ENCODE measurements around the gene FOXN3.

The FOXN3 gene

DNA sequence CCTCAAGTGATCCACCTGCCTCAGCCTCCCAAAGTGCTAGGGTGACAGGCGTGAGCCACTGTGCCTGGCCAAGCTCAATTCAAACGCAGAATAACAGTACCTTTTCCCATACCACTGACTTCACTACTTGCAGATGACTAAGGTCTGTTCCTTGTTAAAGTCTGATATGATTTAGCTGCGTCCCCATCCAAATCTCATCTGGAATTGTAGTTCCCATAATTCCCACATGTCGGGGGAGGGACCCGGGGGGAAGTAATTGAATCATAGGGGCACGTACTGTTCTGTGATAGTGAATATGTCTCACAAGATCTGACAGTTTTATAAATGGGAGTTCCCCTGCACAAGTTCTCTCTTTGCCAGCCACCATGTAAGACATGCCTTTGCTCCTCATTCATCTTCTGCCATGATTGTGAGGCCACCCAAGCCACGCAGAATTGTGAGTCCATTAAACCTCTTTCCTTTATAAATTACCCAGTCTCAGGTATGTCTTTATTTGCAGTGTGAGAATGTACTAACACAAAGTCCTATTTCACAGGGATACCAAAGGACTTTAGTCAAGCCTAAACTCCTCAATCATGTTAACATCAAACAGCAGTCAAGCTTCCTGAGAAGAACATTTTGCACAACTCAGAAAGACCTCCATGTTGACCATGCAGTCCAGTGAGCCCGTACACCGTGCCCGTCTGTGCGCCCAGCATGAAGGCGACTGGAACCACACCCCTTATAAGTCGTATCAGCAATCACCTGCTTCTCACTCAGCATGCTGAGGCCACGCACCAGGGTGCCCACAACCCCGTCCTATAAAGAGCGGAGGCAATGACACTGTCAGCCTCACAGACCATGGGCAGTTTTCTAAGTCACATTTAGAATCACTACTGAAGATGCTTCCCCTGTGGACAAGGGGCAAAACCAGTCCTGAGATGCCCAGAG, 36.9 kb downstream of the FOXN3 start:
- no peak for DNase-seq

DNA sequence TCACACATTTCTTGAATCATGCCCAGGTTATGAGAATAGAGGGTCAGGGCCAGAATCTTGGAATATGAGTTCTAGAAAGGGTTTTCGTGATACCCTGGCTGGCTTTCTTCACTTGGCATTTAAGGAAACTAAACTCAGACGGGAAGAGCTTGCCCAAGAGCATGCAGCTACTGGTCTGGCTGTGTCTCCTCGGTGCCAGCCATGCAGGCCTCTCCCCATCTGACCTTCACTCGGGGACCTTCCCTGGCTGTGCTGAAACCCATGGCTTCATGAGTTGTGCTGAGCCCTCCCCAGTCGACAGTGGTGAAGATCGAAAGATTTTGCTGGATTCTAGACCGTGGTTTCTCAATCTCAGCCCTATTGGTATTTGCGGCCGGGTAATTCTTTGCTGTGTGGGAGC, 38.0 kb downstream of the FOXN3 start:
- DNase-seq, result no peak

- DNase-seq, result no peak
These were observed 38.9 kb downstream of the FOXN3 start for GRCh38 chr14:89378119-89378518.

- no peak for DNase-seq
These were observed 39.5 kb downstream of the FOXN3 start for GRCh38 chr14:89377544-89377943.

DNA sequence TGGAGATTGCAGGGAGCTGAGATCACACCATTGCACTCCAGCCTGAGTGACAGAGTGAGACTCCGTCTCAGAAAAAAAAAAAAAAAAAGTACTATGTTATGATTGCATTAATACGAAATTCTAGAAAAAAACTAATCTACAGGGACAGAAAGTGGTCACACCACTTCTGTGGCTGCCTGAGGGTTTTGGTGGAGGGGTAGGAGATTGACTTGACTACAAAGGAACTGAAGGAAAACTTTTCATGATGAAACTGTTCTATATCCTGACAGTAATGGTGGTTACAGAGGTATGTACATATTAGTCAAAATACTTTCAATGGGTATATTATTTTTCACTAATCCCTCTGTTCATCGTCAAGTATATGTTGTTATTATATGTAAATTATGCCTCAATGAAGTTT, 42.1 kb downstream of the FOXN3 start:
- no peak for DNase-seq

GRCh38 chr14:89373185-89373584, 43.8 kb downstream of the FOXN3 start:
- no peak for DNase-seq

DNA sequence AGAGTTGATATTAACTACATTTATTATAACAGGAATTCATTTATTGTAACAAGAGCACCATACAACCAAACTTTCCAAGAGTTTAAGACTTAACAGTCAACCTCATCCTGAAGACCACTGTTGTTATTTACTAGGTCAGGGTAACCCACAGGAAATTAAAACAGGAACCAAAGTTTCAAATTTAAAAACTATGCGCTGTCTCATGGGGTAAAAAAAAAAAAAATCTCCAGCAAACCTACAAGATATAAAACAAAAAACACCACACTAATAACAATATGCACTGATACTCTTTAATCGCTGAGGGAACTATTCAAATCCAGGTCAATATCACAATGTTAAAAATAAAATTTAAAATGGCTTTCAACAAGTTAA, 44.5 kb downstream of the FOXN3 start:
- DNase-seq, result no peak

DNA sequence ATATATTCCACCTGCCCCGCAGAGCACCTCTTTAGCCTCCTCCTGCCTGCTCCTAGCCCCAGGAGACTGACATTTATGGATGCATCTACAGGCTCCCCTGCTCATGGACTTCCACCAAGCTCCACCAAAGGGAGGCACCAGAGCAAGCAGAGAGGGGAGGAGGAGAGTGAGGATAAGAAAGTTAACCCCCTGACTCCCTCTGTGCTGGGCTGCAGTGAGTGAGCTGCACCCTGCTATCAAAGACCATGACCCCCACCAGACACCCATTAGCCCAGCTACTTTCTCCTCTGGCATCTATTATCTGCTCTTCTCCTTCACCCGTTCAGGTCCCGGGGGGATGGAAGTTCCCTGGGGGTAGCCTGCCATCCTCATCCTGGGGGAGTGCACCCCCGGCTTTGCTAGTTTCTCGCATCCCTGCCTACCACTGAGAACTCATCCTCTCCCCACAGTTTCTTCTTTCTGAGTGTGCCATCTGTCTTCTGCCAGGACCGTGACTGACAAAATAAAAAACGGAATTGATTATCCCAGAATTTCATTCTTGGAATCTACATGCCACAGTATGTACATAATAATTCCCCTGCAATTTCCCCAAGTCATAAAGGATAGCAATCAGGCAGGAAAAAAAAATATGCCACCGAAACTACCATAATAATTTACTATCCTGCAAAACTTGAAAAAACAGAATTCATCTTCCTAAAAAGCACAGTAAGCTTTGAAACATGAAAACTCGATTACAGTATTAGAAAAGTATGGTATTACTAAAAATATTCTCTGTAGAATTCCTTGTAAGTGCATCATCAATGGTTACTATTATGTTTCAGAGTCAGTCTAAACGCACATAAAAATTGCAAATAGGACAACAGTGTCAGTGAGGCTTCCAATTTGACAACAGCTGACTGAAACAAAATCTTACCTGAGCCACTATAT, 45.2 kb downstream of the FOXN3 start:
- no peak for DNase-seq

DNA sequence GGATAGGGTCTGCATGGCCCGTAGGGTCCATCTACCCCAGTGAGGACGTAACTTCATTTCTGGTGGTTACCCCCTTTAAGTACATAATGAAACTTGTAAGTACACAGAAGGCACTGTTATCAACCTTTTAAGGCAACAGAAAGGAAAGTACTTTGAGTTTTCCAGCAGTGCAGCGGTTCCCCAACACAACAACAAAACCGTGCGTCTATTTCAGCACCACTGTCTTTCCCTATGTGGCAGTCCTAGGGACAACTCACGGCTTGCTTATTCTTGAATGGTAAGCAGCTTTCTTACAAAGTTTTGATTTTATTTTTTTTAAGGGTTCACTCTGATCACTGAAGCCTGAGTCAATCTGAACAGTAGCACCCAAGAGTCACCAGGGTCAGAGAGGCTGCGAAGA, 46.3 kb downstream of the FOXN3 start:
- DNase-seq, result no peak

DNA sequence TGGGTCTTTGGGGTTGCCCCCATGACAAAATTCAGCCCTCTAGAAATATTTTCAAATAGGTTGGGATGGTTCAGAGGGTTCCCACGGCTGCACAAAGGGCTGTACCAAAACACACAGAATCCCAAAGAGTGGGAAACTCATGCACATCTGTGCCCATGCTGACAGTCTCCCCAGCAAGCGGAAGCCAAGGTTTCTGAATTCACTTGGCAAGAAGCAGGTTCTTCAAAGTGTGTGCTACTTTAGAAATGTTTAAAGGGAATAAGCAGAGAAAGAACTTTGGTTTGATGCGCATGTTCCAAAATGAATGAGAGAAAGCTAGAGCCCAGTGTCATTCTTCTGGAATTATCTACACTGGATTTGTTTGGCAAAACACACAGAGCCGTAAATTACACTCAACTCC, 46.7 kb downstream of the FOXN3 start:
- DNase-seq, result no peak

- DNase-seq, result no peak
These were observed 47.4 kb downstream of the FOXN3 start for GRCh38 chr14:89369656-89370055.

- DNase-seq, result peak; percentile 39
These were observed 48.2 kb downstream of the FOXN3 start for GRCh38 chr14:89368490-89369477.

- DNase-seq, result peak; percentile 46
These were observed 49.3 kb downstream of the FOXN3 start for GRCh38 chr14:89367779-89368120.

DNA sequence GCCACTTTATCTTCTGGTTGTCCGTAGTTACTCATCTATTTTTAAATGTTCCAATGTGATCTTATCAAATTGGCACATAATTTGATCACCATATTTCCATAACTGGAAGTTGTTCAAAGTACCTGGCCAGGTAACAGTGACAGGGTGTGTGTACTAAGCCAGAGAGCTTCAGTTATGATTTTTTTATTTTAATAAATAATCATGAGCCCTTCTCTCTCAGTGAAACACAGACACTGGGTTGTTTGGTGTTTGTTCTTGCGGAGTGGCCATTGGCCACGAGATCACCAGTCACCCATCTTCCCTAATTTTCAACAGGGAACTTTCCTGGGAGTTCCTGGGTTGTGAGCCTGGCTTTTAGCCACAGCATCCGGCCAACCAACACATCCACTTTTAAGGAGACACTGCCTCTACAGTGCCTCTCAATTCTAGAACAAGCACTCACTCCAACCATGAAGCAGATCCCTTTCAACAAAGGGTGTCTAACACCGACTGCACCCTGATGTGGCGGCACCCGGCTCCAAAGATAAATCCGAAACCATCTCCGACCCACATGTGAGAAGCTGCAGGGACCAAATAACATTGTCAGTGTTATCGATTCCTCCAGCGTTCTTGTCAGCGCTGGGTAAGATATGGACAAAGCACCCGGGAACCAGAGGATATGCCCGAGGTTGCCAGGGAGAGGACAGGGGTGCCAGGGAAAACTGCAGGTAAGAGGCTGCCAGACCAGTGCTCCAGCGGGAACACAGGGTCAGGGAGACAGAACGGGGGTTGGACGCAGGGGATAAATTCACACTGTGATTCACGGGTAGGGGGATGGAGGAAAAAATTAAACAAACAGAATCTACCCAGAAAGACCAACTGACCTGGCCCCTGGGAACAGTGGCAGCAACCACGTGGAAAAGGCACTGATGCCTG, 49.9 kb downstream of the FOXN3 start:
- peak; percentile 42 for DNase-seq

DNA sequence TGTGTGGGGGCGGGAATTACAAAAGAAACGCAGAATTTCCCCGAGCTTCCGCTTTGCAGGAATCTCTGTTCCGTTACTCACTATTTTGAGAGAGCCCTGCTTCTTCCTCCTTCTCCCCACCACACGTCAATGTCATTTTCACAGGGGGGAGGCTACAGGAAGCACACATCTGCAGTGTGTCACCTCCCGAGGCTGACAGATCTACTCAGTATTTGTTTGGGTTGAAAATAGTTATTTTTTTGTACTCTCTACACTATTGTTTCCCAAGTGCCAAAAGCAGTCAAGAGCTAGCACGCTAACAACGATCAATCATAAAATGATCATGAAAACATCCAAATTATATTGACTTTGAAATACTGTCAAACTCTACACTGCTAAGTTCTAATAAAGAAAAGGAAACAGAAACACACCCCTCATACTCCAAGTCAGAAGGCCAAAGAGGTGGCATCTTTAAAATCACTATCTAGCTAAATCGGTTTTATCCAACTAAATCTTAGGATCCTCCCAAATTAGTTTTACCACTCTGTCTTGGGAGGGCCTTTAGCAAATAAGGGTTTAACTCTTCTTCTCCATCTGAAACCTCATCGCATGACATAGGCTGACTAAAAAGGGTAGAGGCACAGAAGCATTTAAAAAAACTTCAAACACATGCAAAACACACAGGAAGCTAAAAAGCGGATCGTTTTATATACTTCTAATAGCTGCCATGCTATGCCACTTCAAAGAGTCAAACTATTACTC, 51.8 kb downstream of the FOXN3 start:
- no peak for DNase-seq

- no peak for DNase-seq
These were observed 52.7 kb downstream of the FOXN3 start for GRCh38 chr14:89364316-89364715.

DNA sequence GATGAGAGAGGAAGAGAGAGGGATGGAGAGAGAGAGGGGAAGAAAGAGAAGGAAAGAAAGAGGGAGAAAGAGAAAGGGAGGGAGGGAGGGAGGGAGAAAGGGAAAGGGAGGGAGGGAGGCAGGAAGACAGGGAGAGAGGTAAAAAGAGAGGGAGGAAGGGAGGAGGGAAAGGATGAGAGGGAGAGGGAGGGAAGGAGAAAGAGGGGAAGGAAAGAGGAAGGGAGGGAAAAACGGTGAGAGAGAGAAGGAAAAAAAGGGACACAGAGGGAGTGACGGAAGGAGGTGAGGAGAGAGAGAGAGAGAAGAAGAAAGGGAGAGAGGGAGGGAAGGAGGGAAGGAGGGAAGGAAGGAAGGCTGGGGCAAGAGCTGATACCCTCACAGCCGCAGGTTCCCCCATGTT, 56.8 kb downstream of the FOXN3 start:
- DNase-seq, result no peak

GRCh38 chr14:89359477-89360222, 57.4 kb downstream of the FOXN3 start:
- DNase-seq, result no peak

GRCh38 chr14:89357655-89358297, 59.3 kb downstream of the FOXN3 start:
- no peak for DNase-seq

GRCh38 chr14:89356927-89357326, 60.1 kb downstream of the FOXN3 start:
- DNase-seq, result no peak
